ENCODE data around the gene GDNF. TPM values are rescaled to one million over a fixed set of nuclear protein-coding genes. Genes with fewer than 3 reads are reported as not detected.

GDNF gene
- total RNA-seq, 4 donors from 2014 or later, result 0.19 to 1.4 (median 0.61) TPM

DNA sequence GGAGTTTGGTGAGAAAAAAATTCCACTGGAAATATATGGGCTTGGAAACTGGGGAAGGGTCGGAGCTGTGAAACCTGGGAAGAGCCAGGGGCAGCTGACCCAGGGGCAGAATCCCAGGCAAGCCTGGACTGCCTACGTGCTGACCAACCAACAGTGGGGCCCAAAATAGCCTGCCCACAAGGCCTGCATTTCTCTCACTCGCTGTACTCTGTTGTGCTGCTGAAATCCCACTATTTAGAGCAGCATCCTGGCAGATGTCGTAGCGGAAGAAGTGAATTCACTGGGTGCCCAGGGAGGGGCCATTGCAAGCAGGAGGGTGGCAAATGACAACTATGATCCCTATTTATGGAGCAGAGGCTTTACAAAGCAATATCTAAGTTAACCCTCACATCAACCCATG lies 9.5 kb downstream of the GDNF start:
- DNase-seq (ENCODE audit: low spot score in 2 of 2), result no peak
- 94% methylated on average over 5 of the region's 5 CpGs for WGBS
- TF ChIP-seq POLR2A (IDR thresholded peaks at IDR 0.05) (no peak), POLR2AphosphoS5 (IDR thresholded peaks at IDR 0.05) (no peak), EP300 (IDR thresholded peaks at IDR 0.05) (no peak)
- TF ChIP-seq, protein P1, sequence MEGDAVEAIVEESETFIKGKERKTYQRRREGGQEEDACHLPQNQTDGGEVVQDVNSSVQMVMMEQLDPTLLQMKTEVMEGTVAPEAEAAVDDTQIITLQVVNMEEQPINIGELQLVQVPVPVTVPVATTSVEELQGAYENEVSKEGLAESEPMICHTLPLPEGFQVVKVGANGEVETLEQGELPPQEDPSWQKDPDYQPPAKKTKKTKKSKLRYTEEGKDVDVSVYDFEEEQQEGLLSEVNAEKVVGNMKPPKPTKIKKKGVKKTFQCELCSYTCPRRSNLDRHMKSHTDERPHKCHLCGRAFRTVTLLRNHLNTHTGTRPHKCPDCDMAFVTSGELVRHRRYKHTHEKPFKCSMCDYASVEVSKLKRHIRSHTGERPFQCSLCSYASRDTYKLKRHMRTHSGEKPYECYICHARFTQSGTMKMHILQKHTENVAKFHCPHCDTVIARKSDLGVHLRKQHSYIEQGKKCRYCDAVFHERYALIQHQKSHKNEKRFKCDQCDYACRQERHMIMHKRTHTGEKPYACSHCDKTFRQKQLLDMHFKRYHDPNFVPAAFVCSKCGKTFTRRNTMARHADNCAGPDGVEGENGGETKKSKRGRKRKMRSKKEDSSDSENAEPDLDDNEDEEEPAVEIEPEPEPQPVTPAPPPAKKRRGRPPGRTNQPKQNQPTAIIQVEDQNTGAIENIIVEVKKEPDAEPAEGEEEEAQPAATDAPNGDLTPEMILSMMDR (IDR thresholded peaks at IDR 0.05), result no peak
- Histone ChIP-seq H3K27me3 (peaks cover 31% of the 10 kb centered on the region), H3K4me1 (no peaks in the 10 kb centered on the region), H3K9me3 (no peaks in the 10 kb centered on the region), H3K36me3 (no peaks in the 10 kb centered on the region), H3K4me3 (no peak overlapping the region), H3K27ac (no peak overlapping the region)

DNA sequence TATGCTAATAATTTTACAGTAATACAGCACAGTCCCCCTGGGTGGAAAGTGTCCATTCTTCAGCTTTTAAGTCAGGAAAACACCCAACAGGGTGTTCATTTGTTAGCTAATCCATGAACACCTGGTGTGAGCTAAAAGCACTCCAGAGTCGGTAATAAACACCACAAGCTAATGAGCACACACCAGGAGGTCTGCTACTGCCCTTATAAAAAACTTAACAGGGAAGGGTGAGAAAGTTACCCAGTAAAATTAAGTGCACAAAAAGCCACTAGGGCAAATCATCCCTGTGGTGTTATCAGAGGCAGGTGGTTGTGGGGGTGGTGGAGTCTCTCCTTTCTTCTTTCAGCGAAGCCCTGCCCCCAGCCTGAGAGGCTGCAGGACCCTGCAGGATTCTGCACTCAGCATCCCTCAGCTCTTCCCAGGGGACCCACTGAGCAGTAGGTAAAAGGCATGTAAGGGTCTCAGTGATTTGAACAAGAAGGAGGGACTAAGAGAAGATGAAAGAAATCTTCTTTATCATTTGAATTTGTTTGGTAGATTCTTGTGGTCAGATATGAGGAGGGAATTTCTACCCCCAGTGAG lies 14.4 kb downstream of the GDNF start:
- no peaks in the 10 kb centered on the region for H3K4me1 ChIP-seq
- 66% methylated on average over 2 of the region's 2 CpGs for WGBS

DNA sequence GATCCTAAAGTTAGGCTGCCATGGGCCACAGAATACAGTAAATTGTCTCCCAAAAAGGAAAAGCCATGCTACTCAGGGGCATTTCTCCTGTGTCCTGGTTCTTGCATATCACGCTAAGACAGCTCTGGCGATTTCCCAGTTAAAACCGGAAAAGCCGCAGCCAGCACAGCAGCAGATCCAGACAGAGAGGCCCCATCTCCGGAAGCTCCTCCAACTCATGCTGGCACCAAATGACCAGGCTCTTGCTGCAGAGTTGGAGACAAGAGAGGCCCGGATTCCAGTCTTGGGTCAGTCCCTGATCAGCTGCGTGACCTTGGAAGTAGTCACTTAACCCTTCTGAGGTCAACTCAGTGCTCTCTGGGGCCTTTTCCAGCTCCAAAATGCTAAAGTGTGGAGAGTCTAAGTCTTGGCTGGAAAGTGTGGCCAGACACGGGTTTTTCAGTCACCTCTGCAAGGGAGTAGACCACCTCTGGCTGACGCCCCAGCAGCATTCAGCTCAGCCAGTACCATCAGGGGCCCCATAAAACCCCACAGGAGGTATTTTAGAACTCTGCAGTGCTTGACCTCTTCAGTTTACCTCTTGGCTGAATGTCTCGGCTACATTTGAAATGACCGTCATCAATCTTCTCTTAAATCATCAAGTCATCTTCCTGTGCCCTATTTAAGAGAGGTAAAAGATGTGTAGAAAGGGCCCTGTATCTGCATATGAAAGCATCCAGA lies 16.2 kb downstream of the GDNF start:
- Histone ChIP-seq H3K27ac (no peak overlapping the region), H3K9me3 (no peaks in the 10 kb centered on the region), H3K4me1 (no peaks in the 10 kb centered on the region), H3K27me3 (peaks cover 5% of the 10 kb centered on the region), H3K36me3 (no peaks in the 10 kb centered on the region), H3K4me3 (no peak overlapping the region)
- WGBS, result 87% methylated on average over 11 of the region's 11 CpGs
- DNase-seq (ENCODE audit: low spot score in 2 of 2), result no peak
- no peak for TF ChIP-seq EP300 (IDR thresholded peaks at IDR 0.05)
- TF ChIP-seq, protein P1 (IDR thresholded peaks at IDR 0.05), result no peak
- no peak for TF ChIP-seq POLR2AphosphoS5 (IDR thresholded peaks at IDR 0.05)
- TF ChIP-seq POLR2A (IDR thresholded peaks at IDR 0.05), result no peak

More for the DNA sequence above, 14.4 kb downstream of the GDNF start:
- Histone ChIP-seq H3K27me3 (peaks cover 7% of the 10 kb centered on the region), H3K36me3 (no peaks in the 10 kb centered on the region), H3K27ac (no peak overlapping the region), H3K9me3 (no peaks in the 10 kb centered on the region), H3K4me3 (no peak overlapping the region)
- no peak for TF ChIP-seq EP300 (IDR thresholded peaks at IDR 0.05)
- no peak for DNase-seq (ENCODE audit: low spot score in 2 of 2)

DNA sequence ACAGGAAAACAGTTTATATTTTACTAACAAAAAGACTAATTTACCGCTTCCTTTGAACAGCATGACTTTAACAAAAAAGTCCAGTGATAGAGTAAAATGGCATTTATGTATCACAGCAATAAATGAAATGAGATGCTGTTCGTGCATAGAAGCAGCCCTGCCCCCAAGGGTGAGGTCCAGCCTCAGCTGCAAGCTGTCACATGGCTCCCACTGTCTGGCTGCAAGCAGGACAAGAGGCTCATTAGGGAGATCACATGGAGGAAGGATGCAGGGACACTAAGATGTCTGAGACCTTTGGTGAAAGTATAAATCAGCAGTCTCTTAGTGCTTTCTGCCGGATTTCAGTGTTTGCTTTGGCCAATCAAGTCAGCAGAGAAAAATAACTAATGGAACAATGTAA lies 23.0 kb downstream of the GDNF start:
- Histone ChIP-seq H3K27ac (no peak overlapping the region), H3K36me3 (no peaks in the 10 kb centered on the region), H3K27me3 (no peaks in the 10 kb centered on the region), H3K4me1 (no peaks in the 10 kb centered on the region), H3K4me3 (no peak overlapping the region), H3K9me3 (no peaks in the 10 kb centered on the region)
- WGBS, result 72% methylated on average over 3 of the region's 3 CpGs
- TF ChIP-seq POLR2AphosphoS5 (IDR thresholded peaks at IDR 0.05) (no peak), EP300 (IDR thresholded peaks at IDR 0.05) (no peak), POLR2A (IDR thresholded peaks at IDR 0.05) (no peak)
- TF ChIP-seq, protein P1 (IDR thresholded peaks at IDR 0.05), result no peak
- DNase-seq (ENCODE audit: low spot score in 2 of 2), result no peak

DNA sequence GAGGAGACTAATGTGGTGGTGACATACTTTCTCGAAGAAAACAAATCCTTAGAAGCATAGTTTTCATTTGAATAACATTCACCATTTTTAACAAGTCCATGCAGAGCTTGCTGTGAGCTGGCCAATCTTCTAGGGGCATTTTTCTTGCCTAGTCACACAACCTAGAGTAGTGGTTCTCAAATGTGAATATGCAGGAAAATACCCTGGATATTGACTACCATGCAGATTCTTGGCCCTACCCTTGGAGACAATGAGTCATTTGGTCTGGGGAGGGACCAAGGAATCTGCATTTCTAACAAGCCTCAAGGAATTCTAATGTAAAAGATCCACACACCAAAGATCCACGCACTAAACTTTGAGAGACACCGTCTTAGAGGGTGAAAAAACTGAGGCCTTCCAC lies 23.5 kb downstream of the GDNF start:
- H3K4me1 ChIP-seq, result no peaks in the 10 kb centered on the region
- no peak for TF ChIP-seq EP300 (IDR thresholded peaks at IDR 0.05)
- no peak for TF ChIP-seq POLR2AphosphoS5 (IDR thresholded peaks at IDR 0.05)
- TF ChIP-seq, protein P1 (IDR thresholded peaks at IDR 0.05), result no peak
- TF ChIP-seq POLR2A (IDR thresholded peaks at IDR 0.05), result no peak
- H3K4me3 ChIP-seq, result no peak overlapping the region
- no peaks in the 10 kb centered on the region for H3K9me3 ChIP-seq
- H3K36me3 ChIP-seq, result no peaks in the 10 kb centered on the region
- no peak overlapping the region for H3K27ac ChIP-seq
- H3K27me3 ChIP-seq, result no peaks in the 10 kb centered on the region
- no peak for DNase-seq (ENCODE audit: low spot score in 2 of 2)
- WGBS, result 68% methylated on average over 3 of the region's 3 CpGs
